Heart left ventricle (tissue), 13 donors: Measurements from ENCODE around the gene NOS1AP.

ENCODE experiments used
- CTCF ChIP-seq, 12 donors: fragments of 200-600 bp; sonication (generic) in 4 of 12; IDR thresholded peaks; one replicate each; pipeline versions ENCODE4 v1.5.0 to v1.8.0; 2018 to 2022; ENCODE audit warnings: antibody characterized with exemption in 12 of 12, mild to moderate bottlenecking in 5 of 12
- POLR2A ChIP-seq, 2 donors: fragments of 450-650 bp; IDR thresholded peaks; one replicate each; pipeline ENCODE4 v1.6.1; 2017; ENCODE audit warnings: antibody characterized with exemption in 2 of 2, mild to moderate bottlenecking in 2 of 2, moderate library complexity in 2 of 2
- donor health status: ischemic (EF 13 %, LVEDD 7.1; RV severe dilation, severe dysfunction).
- donor health status: DM: no; HTN: yes; CAD: no.
- donor health status: DM: no; HTN: no; CAD: no.
- donor health status: ischemic (EF 25% LVEDD 6.9; RV normal size, moderate dysfunction).
- donor health status: ischemic (EF 25% LVEDD 5.7; RV mildly dilated, moderate dysfunction).
- donor health status: ischemic (EF 35%, LVEDD 5.7; RV mildly dilated, moderate dysfunction).
- donor health status: nonischemic (EF 11% LVEDD 7.7; RV severe dilation, severe dysfunction).
- donor health status: DM: yes; HTN: yes; CAD: no.
- donor health status: PGD.
- donor health status: ischemic (EF 29% LVEDD 5.4; RV normal size, mild dysfunction).
- donor health status: nonischemic (EF 23%, LVEDD 6.1; RV moderate dilation, normal function).

- TF ChIP-seq CTCF (IDR thresholded peaks at IDR 0.05) (no peak), POLR2A (IDR thresholded peaks at IDR 0.05) (no peak)
These were observed 319.1 kb downstream of the NOS1AP start for GRCh38 chr1:162388615-162389014.
